Measurements from ENCODE around the gene BRI3BP. TPM values are rescaled to one million over a fixed set of nuclear protein-coding genes. Genes with fewer than 3 reads are reported as not detected.
"Not testable (repeated sequence)": the region's sequence is repeated elsewhere in the genome, so short reads cannot be mapped to it uniquely, and the experiment has no call there.

Gene BRI3BP
- polyA plus RNA-seq, 1 donor from 2014 or later, result 5.9 TPM

DNA sequence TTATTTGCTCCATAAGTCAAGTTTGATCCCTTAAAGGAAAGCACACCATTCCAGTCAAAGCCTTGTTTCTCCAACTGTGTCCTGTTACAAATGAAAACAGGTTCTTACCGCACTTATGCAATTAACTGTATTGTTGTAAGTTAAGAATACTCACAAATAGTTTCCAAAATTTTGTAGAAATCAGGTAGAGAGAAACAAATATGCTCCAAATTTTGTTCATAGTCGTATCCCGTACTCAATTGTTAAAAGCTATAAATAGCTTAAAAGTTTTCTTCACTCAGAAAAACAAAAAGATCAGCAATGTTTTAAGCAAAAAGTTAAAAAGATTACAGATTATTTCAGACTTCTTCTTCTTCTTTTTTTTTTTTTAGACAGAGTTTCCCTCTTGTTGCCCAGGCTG lies 67.8 kb downstream of the BRI3BP start:
- no peaks in the 10 kb centered on the region for H3K9me3 Mint-ChIP-seq
- peaks cover 6 to 8% (median 7%) of the 10 kb centered on the region in 3 donors for H3K4me1 Mint-ChIP-seq
- no peak overlapping the region for H3K27ac Mint-ChIP-seq
- H3K36me3 Mint-ChIP-seq, result no peaks in the 10 kb centered on the region
- H3K4me3 Mint-ChIP-seq, result no peak overlapping the region
- H3K27me3 Mint-ChIP-seq, result peaks cover 13% of the 10 kb centered on the region

- H3K4me1 Mint-ChIP-seq, H3K9me3 Mint-ChIP-seq, H3K36me3 Mint-ChIP-seq, H3K27ac Mint-ChIP-seq, H3K27me3 Mint-ChIP-seq: not testable (repeated sequence)
- peak overlapping the region in 1 of 4 donors; percentile 88 for H3K4me3 Mint-ChIP-seq
These were observed 70.1 kb downstream of the BRI3BP start for GRCh38 chr12:125063522-125063921.

DNA sequence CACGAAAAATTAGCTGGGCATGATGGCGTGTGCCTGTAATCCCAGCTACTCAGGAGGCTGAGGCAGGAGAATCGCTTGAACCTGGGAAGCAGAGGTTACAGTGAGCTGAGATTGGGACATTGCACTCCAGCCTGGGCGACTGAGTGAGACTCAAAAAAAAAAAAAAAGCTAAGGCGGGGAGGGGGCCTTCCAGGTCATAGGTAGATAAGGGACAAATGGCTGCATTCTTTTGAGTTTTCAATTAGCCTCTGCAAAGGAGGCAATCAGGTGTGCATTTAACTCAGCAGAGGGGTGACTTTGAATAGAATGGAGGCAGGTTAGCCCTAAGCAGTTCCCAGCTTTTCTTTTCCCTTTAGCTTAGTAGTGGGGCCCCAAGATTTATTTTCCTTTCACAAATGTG lies 71.0 kb downstream of the BRI3BP start:
- Mint-ChIP-seq H3K4me3 (peak overlapping the region; percentile 78 to 93 (median 89)), H3K36me3 (no peaks in the 10 kb centered on the region), H3K27ac (peak overlapping the region in 1 of 3 donors; percentile 35), H3K27me3 (peaks cover 5% of the 10 kb centered on the region), H3K9me3 (no peaks in the 10 kb centered on the region), H3K4me1 (peaks cover 8 to 10% (median 10%) of the 10 kb centered on the region in 3 donors)

DNA sequence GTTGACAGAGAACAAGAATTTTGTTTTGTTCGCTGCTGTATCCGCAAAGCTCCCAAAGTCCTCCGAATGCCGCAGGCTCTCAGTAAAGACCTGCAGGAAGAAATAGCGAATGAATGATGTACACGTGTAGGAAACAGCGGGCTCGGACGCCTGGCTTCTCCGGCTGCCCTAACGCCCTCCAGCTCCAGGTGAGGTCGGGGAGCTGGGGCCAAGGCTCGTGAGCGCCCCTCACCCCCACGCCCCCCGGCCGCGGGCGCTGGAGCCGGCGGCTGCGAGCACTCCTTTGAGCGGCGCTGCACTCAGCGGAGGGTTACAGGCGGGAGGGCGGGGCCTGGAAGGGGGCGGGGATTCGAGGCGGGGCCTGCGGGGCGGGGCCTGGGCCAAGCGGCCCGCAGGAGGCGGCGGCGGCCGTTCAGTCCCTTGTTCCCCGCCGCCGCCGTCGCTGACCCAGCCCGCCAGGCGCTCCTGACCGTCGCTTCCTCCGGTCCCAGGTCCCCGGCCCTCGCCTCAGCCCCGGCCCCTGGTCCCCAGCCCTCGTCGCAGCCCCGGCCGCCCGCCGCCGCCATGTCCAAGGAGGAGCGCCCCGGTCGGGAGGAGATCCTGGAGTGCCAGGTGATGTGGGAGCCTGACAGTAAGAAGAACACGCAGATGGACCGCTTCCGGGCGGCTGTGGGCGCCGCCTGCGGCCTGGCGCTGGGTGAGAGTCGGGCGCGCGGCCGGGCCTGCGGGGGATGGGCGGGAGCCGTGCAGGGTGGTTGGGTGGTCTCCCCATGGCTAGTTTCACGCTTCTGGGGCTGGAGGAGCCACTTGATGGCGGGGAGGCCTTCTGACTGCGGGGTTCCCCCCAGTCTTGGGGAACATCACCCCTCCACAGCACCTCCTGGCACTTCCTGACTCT lies 71.8 kb downstream of the BRI3BP start, which contains the start of gene AACS:
AACS (plus strand) TSS at position 415 of the 898 bp plus-strand sequence; CDS start at position 565, 150 bp downstream.
- H3K36me3 Mint-ChIP-seq, result no peaks in the 10 kb centered on the region
- peaks cover 3% of the 10 kb centered on the region for H3K27me3 Mint-ChIP-seq
- no peaks in the 10 kb centered on the region for H3K9me3 Mint-ChIP-seq
- H3K27ac Mint-ChIP-seq, result peak within 1 kb of the TSS in 2 of 3 donors; percentile 77 to 78
- peaks cover 8 to 10% (median 10%) of the 10 kb centered on the region in 3 donors for H3K4me1 Mint-ChIP-seq
- peak within 1 kb of the TSS; percentile 78 to 94 (median 90) for H3K4me3 Mint-ChIP-seq

GRCh38 chr12:125065919-125066570 lies 72.6 kb downstream of the BRI3BP start:
- Mint-ChIP-seq H3K27ac (peak overlapping the region in 2 of 3 donors; percentile 77 to 78), H3K36me3 (no peaks in the 10 kb centered on the region)

DNA sequence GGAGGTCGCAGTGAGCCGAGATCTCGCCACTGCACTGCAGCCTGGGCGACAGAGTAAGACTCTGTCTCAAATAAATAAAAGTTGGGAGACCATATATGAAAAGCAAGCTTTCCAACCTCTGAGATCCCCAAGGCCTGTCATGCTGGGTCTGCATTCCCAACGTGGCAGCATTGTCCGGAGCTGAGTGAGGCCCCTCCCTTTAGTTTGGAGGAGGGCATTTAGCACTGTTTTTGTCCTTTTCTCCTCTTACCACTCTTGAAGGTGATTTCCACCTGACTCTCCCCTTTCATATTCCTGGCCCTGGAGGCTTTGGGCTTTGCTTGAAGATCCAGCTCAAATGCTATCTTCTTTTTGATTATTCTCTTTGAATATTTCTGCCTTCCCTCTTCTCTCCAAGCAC lies 74.9 kb downstream of the BRI3BP start:
- Mint-ChIP-seq H3K9me3 (no peaks in the 10 kb centered on the region), H3K4me1 (peaks cover 8 to 10% (median 10%) of the 10 kb centered on the region in 3 donors), H3K36me3 (no peaks in the 10 kb centered on the region), H3K27me3 (no peaks in the 10 kb centered on the region), H3K27ac (peak overlapping the region in 1 of 3 donors; percentile 3), H3K4me3 (peak overlapping the region in 3 of 4 donors; percentile 5 to 75 (median 72))

More at GRCh38 chr12:125065919-125066570, 72.6 kb downstream of the BRI3BP start:
- H3K27me3 Mint-ChIP-seq, result peaks cover 3% of the 10 kb centered on the region
- H3K9me3 Mint-ChIP-seq, result no peaks in the 10 kb centered on the region
- H3K4me3 Mint-ChIP-seq, result peak overlapping the region; percentile 72 to 94 (median 82)
- H3K4me1 Mint-ChIP-seq, result peaks cover 8 to 10% (median 10%) of the 10 kb centered on the region in 3 donors

DNA sequence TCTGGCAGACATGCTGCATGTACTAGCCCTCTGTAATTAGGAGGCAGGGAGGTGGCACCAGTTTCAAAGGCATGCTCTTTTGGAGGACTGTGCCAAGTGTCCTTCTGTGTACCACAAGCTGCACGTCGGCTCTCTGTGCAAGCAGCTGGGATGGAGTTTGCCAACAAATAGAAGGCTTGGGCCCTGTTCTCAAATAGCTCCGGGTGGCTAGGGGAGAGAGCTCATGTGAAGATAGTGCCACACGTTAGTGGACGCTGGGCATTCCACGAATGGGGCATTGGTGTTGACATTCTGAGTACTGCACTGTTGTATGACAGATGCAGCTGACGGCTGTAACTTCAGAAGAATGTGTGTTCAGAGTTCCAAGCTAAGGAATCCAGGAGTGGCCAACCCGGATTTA lies 76.2 kb downstream of the BRI3BP start:
- H3K4me1 Mint-ChIP-seq, result peaks cover 7 to 11% (median 7%) of the 10 kb centered on the region in 3 donors
- H3K36me3 Mint-ChIP-seq, result peaks cover 5% of the 10 kb centered on the region
- H3K27me3 Mint-ChIP-seq, result no peaks in the 10 kb centered on the region
- H3K9me3 Mint-ChIP-seq, result no peaks in the 10 kb centered on the region
- peak overlapping the region in 1 of 4 donors; percentile 61 for H3K4me3 Mint-ChIP-seq
- no peak overlapping the region for H3K27ac Mint-ChIP-seq

DNA sequence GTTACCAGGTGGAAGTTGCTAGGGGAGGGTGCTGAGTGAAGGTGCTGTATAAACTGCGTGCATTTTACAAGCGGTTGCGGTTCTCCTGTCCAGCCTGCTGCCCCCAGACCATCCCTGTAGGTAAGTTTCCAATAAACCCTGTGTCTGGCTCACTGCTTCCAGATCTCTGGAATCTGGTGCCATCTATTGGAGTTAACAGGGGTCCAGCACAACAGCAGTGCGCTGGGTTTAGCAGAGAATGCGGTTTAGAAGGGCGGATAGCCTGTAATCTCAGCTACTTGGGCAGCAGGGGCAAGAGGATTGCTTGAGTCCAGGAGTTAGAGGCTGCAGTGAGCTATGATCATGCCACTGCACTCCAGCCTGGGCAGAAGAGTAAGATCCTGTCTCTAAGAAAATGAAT lies 76.7 kb downstream of the BRI3BP start:
- peaks cover 5% of the 10 kb centered on the region for H3K36me3 Mint-ChIP-seq
- H3K27ac Mint-ChIP-seq, result no peak overlapping the region
- H3K4me3 Mint-ChIP-seq, result peak overlapping the region in 1 of 4 donors; percentile 61
- H3K4me1 Mint-ChIP-seq, result peaks cover 4 to 7% (median 6%) of the 10 kb centered on the region in 3 donors
- H3K9me3 Mint-ChIP-seq, result no peaks in the 10 kb centered on the region
- no peaks in the 10 kb centered on the region for H3K27me3 Mint-ChIP-seq

GRCh38 chr12:125070661-125071390 lies 77.4 kb downstream of the BRI3BP start:
- peak overlapping the region in 1 of 4 donors; percentile 61 for H3K4me3 Mint-ChIP-seq
- H3K9me3 Mint-ChIP-seq, result no peaks in the 10 kb centered on the region
- H3K27ac Mint-ChIP-seq, result no peak overlapping the region
- H3K4me1 Mint-ChIP-seq, result peaks cover 3 to 7% (median 6%) of the 10 kb centered on the region in 3 donors
- H3K27me3 Mint-ChIP-seq, result no peaks in the 10 kb centered on the region
- peaks cover 5% of the 10 kb centered on the region for H3K36me3 Mint-ChIP-seq

DNA sequence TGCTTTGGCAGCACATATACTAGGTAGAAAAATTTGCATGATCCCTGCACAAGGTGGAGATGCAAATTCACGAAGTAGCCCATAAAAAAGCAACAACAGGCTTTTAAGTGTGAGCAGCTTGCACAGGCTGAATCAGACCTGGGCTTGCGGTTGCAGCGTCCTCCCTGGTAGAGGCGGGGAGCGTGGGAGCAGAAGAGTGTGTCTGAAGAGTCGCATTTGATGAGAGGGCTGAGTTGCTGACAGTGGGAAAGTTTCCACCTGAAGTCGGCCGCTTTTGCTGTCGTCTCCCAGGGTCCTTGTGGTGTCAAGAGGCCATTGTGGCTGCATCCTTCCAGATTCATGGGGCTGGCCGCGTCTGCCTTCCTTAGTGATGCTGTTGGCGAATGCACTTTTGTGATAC lies 78.0 kb downstream of the BRI3BP start:
- H3K36me3 Mint-ChIP-seq, result peaks cover 5% of the 10 kb centered on the region
- H3K4me3 Mint-ChIP-seq, result no peak overlapping the region
- H3K27me3 Mint-ChIP-seq, result no peaks in the 10 kb centered on the region
- no peaks in the 10 kb centered on the region for H3K9me3 Mint-ChIP-seq
- H3K4me1 Mint-ChIP-seq, result peaks cover 0 to 7% (median 4%) of the 10 kb centered on the region in 3 donors
- H3K27ac Mint-ChIP-seq, result peak overlapping the region in 1 of 3 donors; percentile 19

DNA sequence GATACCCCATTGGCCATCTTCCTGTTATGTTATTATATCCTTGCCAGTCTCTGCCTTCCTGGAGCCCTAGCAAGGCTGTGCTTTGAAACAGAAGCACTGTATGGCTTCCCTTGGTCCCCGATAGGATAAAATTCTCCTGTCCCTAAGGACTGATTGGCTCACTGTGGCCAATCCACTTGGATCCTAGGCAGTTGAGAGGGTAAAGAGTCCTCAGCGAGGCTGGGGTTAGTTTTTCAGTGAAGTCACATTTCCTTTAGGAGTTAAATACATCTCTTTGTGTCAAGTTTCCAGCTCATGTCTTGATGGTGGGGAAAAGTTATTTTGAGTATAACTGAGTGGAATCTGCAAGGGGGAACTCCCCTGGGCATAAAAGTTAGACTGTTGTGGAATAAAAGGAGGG lies 79.1 kb downstream of the BRI3BP start:
- peaks cover 5% of the 10 kb centered on the region for H3K36me3 Mint-ChIP-seq
- H3K4me1 Mint-ChIP-seq, result peaks cover 0 to 7% (median 0%) of the 10 kb centered on the region in 3 donors
- no peak overlapping the region for H3K4me3 Mint-ChIP-seq
- H3K27me3 Mint-ChIP-seq, result no peaks in the 10 kb centered on the region
- no peaks in the 10 kb centered on the region for H3K9me3 Mint-ChIP-seq
- H3K27ac Mint-ChIP-seq, result peak overlapping the region in 1 of 3 donors; percentile 37

DNA sequence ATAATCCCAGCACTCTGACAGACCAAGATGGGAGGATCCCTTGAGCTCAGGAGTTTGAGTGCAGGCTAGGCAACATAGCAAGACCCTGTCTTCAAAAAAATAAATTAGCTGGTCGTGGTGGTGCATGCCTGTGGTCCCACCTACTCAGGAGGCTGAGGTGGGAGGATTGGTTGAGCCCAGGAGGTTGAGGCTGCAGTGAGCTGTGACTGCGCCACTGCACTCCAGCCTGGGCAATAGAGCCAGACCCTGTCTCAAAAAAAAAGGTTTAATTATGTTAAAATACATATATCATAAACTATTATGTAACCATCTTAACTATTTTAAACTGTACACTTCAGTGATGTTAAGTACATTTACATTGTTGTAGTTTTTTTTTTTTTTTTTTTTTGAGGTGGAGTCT lies 80.8 kb downstream of the BRI3BP start:
- H3K4me1 Mint-ChIP-seq, H3K27me3 Mint-ChIP-seq, H3K9me3 Mint-ChIP-seq, H3K36me3 Mint-ChIP-seq, H3K4me3 Mint-ChIP-seq: not testable (repeated sequence)
- peak overlapping the region in 1 of 3 donors; percentile 16 for H3K27ac Mint-ChIP-seq

DNA sequence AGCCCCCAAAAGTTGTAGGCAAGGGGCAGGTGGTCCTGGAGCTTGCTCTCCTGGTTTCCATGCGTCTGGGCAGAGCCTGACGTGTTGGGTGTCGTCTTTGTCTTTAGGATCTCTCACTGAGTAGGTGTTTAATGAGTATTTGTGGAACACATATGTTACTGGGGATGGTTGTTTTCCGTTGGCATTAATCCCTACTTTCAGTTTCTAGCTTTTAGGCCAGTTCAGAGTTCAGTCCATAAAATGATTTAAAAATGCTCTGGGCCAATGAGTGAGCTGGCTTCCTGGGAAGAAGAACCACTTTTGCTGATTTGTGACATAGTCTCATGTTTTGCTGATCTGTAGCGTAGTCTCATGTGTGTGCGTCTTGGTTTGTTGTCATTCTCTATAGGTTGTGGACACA lies 82.7 kb downstream of the BRI3BP start:
- Mint-ChIP-seq H3K27ac (no peak overlapping the region), H3K4me1 (peaks cover 0 to 3% (median 0%) of the 10 kb centered on the region in 3 donors), H3K36me3 (peaks cover 9% of the 10 kb centered on the region), H3K4me3 (no peak overlapping the region), H3K27me3 (no peaks in the 10 kb centered on the region), H3K9me3 (no peaks in the 10 kb centered on the region)

- no peak overlapping the region for H3K27ac Mint-ChIP-seq
- H3K4me1 Mint-ChIP-seq, result no peaks in the 10 kb centered on the region
- peak overlapping the region in 1 of 4 donors; percentile 31 for H3K4me3 Mint-ChIP-seq
- H3K36me3 Mint-ChIP-seq, result peaks cover 8% of the 10 kb centered on the region
- H3K27me3 Mint-ChIP-seq, result no peaks in the 10 kb centered on the region
- H3K9me3 Mint-ChIP-seq, result no peaks in the 10 kb centered on the region
These were observed 85.6 kb downstream of the BRI3BP start for GRCh38 chr12:125079084-125079483.

Measured in IgD-negative memory B cell (primary cell).